Measurements from ENCODE around the gene TANGO2.

Gene TANGO2

GRCh38 chr22:20026204-20026908 lies 5.4 kb downstream of the TANGO2 start:
- no peak for DNase-seq (ENCODE audit: low spot score)

- no peak for DNase-seq (ENCODE audit: low spot score)
Measured at GRCh38 chr22:20026996-20027601, 6.2 kb downstream of the TANGO2 start.

GRCh38 chr22:20027966-20028854 lies 7.3 kb downstream of the TANGO2 start:
- no peak for DNase-seq (ENCODE audit: low spot score)

GRCh38 chr22:20028855-20029549 lies 8.1 kb downstream of the TANGO2 start:
- DNase-seq (ENCODE audit: low spot score): no peak

- DNase-seq (ENCODE audit: low spot score): no peak
Measured at GRCh38 chr22:20029550-20030225, 8.8 kb downstream of the TANGO2 start.

- peak; percentile 15 for DNase-seq (ENCODE audit: low spot score)
Measured at GRCh38 chr22:20031732-20032406, 11.0 kb downstream of the TANGO2 start.

GRCh38 chr22:20032407-20032991 lies 11.6 kb downstream of the TANGO2 start:
- no peak for DNase-seq (ENCODE audit: low spot score)

GRCh38 chr22:20033045-20033706 lies 12.3 kb downstream of the TANGO2 start:
- no peak for DNase-seq (ENCODE audit: low spot score)

- no peak for DNase-seq (ENCODE audit: low spot score)
Measured at GRCh38 chr22:20034143-20034542, 13.2 kb downstream of the TANGO2 start.

- no peak for DNase-seq (ENCODE audit: low spot score)
Measured at GRCh38 chr22:20035375-20036083, 14.6 kb downstream of the TANGO2 start.

- DNase-seq (ENCODE audit: low spot score): no peak
Measured at GRCh38 chr22:20036084-20036482, 15.2 kb downstream of the TANGO2 start.

GRCh38 chr22:20036535-20037392 lies 15.9 kb downstream of the TANGO2 start:
- DNase-seq (ENCODE audit: low spot score): no peak

GRCh38 chr22:20037419-20037818 lies 16.5 kb downstream of the TANGO2 start:
- DNase-seq (ENCODE audit: low spot score): no peak

GRCh38 chr22:20038574-20038973 lies 17.7 kb downstream of the TANGO2 start:
- no peak for DNase-seq (ENCODE audit: low spot score)

GRCh38 chr22:20039683-20040325 lies 18.9 kb downstream of the TANGO2 start:
- DNase-seq (ENCODE audit: low spot score): no peak

GRCh38 chr22:20040327-20041200 lies 19.7 kb downstream of the TANGO2 start:
- DNase-seq (ENCODE audit: low spot score): no peak
